GM21576 (cell line): ENCODE measurements around the gene PLD4.
A peak's percentile ranks its signal among the peaks of the same experiment; 100 is the strongest.
"Not testable (repeated sequence)": the region's sequence is repeated elsewhere in the genome, so short reads cannot be mapped to it uniquely, and the experiment has no call there.

Experiments
- ATAC-seq: cut with Tn5 transposase; IDR thresholded peaks from one replicate; pipeline ENCODE4 v1.9.1; 2021; ENCODE audit warnings: mild to moderate bottlenecking, moderate library complexity; ENCODE audit not compliant: unreplicated experiment

PLD4 gene

GRCh38 chr14:104898195-104898558 is 26.5 kb upstream of the PLD4 start:
- ATAC-seq, result no peak

- ATAC-seq, result no peak
Observed at GRCh38 chr14:104898870-104899510, 25.7 kb upstream of the PLD4 start.

GRCh38 chr14:104899781-104900180 is 24.9 kb upstream of the PLD4 start:
- ATAC-seq, result no peak

GRCh38 chr14:104900639-104901512 is 23.8 kb upstream of the PLD4 start:
- ATAC-seq, result no peak

- no peak for ATAC-seq
Observed at GRCh38 chr14:104903990-104904389, 20.7 kb upstream of the PLD4 start.

- not testable (repeated sequence) for ATAC-seq
Observed at GRCh38 chr14:104904650-104905578, 19.8 kb upstream of the PLD4 start.

GRCh38 chr14:104905579-104905933 is 19.1 kb upstream of the PLD4 start:
- ATAC-seq, result not testable (repeated sequence)

GRCh38 chr14:104908303-104908702 is 16.4 kb upstream of the PLD4 start:
- no peak for ATAC-seq

GRCh38 chr14:104912053-104912452 is 12.6 kb upstream of the PLD4 start:
- ATAC-seq, result no peak

- no peak for ATAC-seq
Observed at GRCh38 chr14:104913435-104913834, 11.2 kb upstream of the PLD4 start.

- no peak for ATAC-seq
Observed at GRCh38 chr14:104917116-104917515, 7.6 kb upstream of the PLD4 start.

- no peak for ATAC-seq
Observed at GRCh38 chr14:104917993-104918392, 6.7 kb upstream of the PLD4 start.

GRCh38 chr14:104919152-104919992 is 5.3 kb upstream of the PLD4 start:
- not testable (repeated sequence) for ATAC-seq

- no peak for ATAC-seq
Observed at GRCh38 chr14:104919993-104920315, 4.7 kb upstream of the PLD4 start.

- no peak for ATAC-seq
Observed at GRCh38 chr14:104923640-104924420, 849 bp upstream of the PLD4 start.

GRCh38 chr14:104925214-104925854 is 655 bp downstream of the PLD4 start:
- no peak for ATAC-seq

GRCh38 chr14:104925855-104926609 is 1.4 kb downstream of the PLD4 start:
- no peak for ATAC-seq

GRCh38 chr14:104926619-104927431 is 2.1 kb downstream of the PLD4 start:
- peak; percentile 83 for ATAC-seq
